Large intestine (tissue), 3 donors: ENCODE measurements around the gene BPIFA3. TPM values are rescaled to one million over a fixed set of nuclear protein-coding genes. Genes with fewer than 3 reads are reported as not detected.

ENCODE experiments used
- DNase-seq, 2 donors: peaks; one replicate each; pipeline versions ENCODE4 v3.0.0 to v3.0.0-alpha.2; 2013
- H3K27ac ChIP-seq: one replicate; pipeline ENCODE4 v1.5.1; 2013; ENCODE audit warnings: low read length
- H3K27me3 ChIP-seq: 2 replicates; pipeline ENCODE4 v1.6.1; 2013; ENCODE audit warnings: low read length; ENCODE audit not compliant: control insufficient read depth, insufficient read depth
- H3K36me3 ChIP-seq: 2 replicates; pipeline ENCODE4 v1.6.1; 2013; ENCODE audit warnings: low read length; ENCODE audit not compliant: control insufficient read depth, insufficient read depth
- H3K4me1 ChIP-seq: one replicate; pipeline ENCODE4 v1.6.1; 2013; ENCODE audit warnings: low read length; ENCODE audit not compliant: control insufficient read depth, insufficient read depth
- H3K4me3 ChIP-seq: one replicate; pipeline ENCODE4 v1.5.1; 2013; ENCODE audit warnings: low read length
- H3K9me3 ChIP-seq: one replicate; pipeline ENCODE4 v1.6.1; 2013; ENCODE audit warnings: mild to moderate bottlenecking, low read depth, low read length, moderate library complexity; ENCODE audit not compliant: control insufficient read depth
- WGBS: methylation state at CpG from one replicate; pipeline ENCODE4 v1.1.5; 2013; ENCODE audit warnings: low lambda C conversion rate; ENCODE audit not compliant: insufficient coverage; 5-methylcytosine and 5-hydroxymethylcytosine counted together
- polyA plus RNA-seq: library from polyadenylated mRNA; unstranded; fragments of 120-200 nt; gene quantifications from one replicate; pipeline ENCODE4 v1.2.1, GENCODE V29; 2013

BPIFA3 gene
- polyA plus RNA-seq, 1 donor = not detected

DNA sequence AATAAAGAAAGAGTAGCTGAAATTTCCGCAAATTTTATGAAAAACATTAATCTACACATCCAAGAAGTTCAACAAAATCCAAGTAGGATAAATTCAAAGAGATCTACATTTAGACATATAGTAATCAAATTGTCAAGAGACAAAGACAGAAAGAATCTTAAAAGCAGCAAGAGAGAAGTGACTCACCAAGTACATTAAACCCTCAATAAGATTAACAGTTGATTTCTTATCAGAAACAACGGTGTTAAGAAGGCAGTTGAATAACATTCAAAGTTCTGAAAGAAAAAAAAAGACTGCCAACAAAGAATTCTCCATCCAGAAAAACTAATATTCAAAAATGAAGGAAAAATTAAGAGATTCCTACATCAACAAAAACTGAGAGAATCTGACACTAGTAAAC is 37.9 kb downstream of the BPIFA3 start:
- no peaks in the 10 kb centered on the region for H3K9me3 ChIP-seq
- WGBS = 58% methylated on average over 2 of the region's 2 CpGs
- no peak for DNase-seq
- no peaks in the 10 kb centered on the region for H3K27me3 ChIP-seq
- no peak overlapping the region for H3K4me3 ChIP-seq
- no peaks in the 10 kb centered on the region for H3K4me1 ChIP-seq
- no peak overlapping the region for H3K27ac ChIP-seq
- no peaks in the 10 kb centered on the region for H3K36me3 ChIP-seq

GRCh38 chr20:33257237-33257636 is 40.1 kb downstream of the BPIFA3 start:
- no peaks in the 10 kb centered on the region for H3K36me3 ChIP-seq
- H3K27ac ChIP-seq = no peak overlapping the region
- no peak overlapping the region for H3K4me3 ChIP-seq
- H3K9me3 ChIP-seq = no peaks in the 10 kb centered on the region
- no peak for DNase-seq
- H3K27me3 ChIP-seq = no peaks in the 10 kb centered on the region
- no peaks in the 10 kb centered on the region for H3K4me1 ChIP-seq
- whole genome bisulfite sequencing = no CpG with 5 or more reads among the region's 5 CpGs

DNA sequence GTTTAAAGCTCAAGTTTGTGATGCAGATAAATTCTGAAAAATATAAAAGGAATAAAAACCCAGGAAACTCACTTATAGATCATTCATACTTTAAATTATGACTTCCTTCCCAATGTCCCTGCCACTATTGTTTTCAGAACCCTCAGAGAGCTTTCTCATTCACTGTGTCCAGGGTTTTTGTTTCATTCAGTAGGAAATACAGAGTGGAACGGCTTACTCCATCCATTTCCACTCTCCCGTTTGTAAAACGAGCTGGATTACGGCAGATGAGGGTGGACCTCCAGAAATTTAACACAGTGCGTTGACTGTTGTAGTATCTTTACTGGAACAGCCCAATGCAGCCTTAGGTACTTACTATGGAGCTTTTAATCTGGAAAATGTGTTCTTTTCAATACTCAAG is 42.2 kb downstream of the BPIFA3 start:
- Histone ChIP-seq H3K36me3 (no peaks in the 10 kb centered on the region), H3K27ac (no peak overlapping the region), H3K4me1 (no peaks in the 10 kb centered on the region), H3K27me3 (no peaks in the 10 kb centered on the region), H3K4me3 (no peak overlapping the region), H3K9me3 (no peaks in the 10 kb centered on the region)
- no CpG with 5 or more reads among the region's 5 CpGs for WGBS
- DNase-seq = no peak

- no peak for DNase-seq
- Histone ChIP-seq H3K9me3 (no peaks in the 10 kb centered on the region), H3K36me3 (no peaks in the 10 kb centered on the region), H3K4me3 (no peak overlapping the region), H3K27ac (no peak overlapping the region), H3K27me3 (no peaks in the 10 kb centered on the region), H3K4me1 (no peaks in the 10 kb centered on the region)
- WGBS = no CpG with 5 or more reads among the region's 4 CpGs
These were observed 44.3 kb downstream of the BPIFA3 start for GRCh38 chr20:33261465-33261864.

- Histone ChIP-seq H3K27me3 (no peaks in the 10 kb centered on the region), H3K9me3 (no peaks in the 10 kb centered on the region), H3K27ac (no peak overlapping the region), H3K4me1 (no peaks in the 10 kb centered on the region), H3K4me3 (no peak overlapping the region), H3K36me3 (no peaks in the 10 kb centered on the region)
- peak; percentile 34 to 43 for DNase-seq
- no CpG with 5 or more reads among the region's 5 CpGs for WGBS
These were observed 45.5 kb downstream of the BPIFA3 start for GRCh38 chr20:33262658-33263065.

DNA sequence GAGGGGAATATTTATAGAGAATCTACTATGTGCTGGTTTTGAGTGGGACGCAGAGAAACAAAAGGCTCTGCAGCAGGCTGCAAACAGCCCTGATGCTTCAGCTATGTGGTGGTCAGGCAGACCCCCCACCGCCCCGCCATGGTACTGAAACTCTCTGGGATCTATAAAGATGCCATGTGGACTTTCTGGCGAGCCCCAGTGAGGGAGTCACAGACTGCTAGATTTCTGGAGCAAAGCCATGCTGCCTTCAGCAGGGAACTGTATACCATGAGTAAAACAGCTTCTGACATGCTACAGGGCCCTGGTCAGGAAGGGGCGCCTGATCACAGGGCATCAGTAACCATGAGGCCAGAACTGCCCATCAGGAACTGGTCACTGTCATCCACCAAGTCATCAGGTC is 46.6 kb downstream of the BPIFA3 start:
- no peak for DNase-seq
- Histone ChIP-seq H3K4me1 (no peaks in the 10 kb centered on the region), H3K27ac (no peak overlapping the region), H3K27me3 (no peaks in the 10 kb centered on the region), H3K9me3 (no peaks in the 10 kb centered on the region), H3K4me3 (no peak overlapping the region), H3K36me3 (no peaks in the 10 kb centered on the region)
- whole genome bisulfite sequencing = no CpG with 5 or more reads among the region's 5 CpGs

DNA sequence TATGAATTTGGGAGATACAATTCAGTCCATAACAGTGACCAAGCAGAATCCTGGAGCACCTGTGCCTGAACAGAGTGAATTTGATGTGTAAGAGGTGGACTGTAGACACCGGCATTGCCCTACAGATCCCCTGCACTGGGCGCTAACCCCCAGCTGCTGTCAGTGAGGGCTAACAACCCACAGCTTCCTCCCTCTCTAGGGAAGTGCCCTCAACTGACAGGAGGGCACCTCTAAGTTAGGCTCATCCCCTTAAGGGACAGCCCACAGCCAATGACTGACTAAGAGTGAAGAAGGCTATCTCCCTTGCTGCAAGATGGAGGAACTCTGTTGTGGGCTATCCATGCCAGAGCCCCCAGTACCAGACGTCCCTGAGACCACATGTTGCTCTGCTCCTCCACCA is 50.5 kb downstream of the BPIFA3 start:
- DNase-seq = no peak
- no peak overlapping the region for H3K27ac ChIP-seq
- no peaks in the 10 kb centered on the region for H3K36me3 ChIP-seq
- no peak overlapping the region for H3K4me3 ChIP-seq
- H3K27me3 ChIP-seq = no peaks in the 10 kb centered on the region
- H3K4me1 ChIP-seq = no peaks in the 10 kb centered on the region
- H3K9me3 ChIP-seq = no peaks in the 10 kb centered on the region
- no CpG with 5 or more reads among the region's 3 CpGs for WGBS

- WGBS = 96% methylated on average over 4 of the region's 10 CpGs
These were observed 55.2 kb downstream of the BPIFA3 start for GRCh38 chr20:33272155-33272873.

DNA sequence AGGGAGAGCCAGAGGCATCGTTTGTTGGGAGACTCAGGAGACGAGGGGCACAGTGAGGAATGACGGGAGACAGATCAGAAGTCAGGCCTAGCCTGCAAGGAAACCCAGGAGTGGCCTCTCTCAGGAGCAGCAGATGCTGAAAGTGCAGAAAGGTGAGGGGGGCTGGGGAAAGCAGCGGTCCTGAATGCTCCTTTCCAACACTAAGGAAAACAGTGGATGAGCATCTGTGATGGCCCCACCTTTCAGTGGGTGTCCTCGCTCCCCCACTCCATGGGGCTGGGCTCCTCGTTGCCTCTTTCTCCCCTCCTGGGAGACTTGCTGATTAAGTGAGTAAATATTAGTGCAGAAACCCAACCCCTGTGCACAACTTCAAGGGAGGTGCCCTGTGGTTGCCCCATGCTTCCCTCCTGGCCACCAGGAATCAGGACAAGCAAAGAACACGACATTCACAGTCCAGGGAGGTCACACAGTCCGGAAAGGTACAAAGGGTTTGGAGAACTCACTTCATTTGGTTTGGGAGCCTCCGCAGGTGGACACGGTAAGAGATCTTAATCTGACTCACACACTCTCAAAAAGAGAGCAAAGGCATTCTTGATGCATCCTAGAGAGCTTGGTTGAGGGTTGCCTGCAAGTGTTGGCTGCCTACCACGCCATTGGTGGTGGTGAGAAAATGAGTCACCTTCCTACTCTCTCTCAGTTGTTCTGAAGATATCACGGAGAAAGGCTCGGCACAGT is 56.1 kb downstream of the BPIFA3 start:
- WGBS = 81% methylated on average over 3 of the region's 13 CpGs
- H3K27me3 ChIP-seq = peaks cover 13% of the 10 kb centered on the region
- no peak overlapping the region for H3K27ac ChIP-seq
- H3K36me3 ChIP-seq = no peaks in the 10 kb centered on the region
- DNase-seq = no peak
- no peaks in the 10 kb centered on the region for H3K4me1 ChIP-seq
- no peak overlapping the region for H3K4me3 ChIP-seq
- no peaks in the 10 kb centered on the region for H3K9me3 ChIP-seq

More at GRCh38 chr20:33272155-33272873, 55.2 kb downstream of the BPIFA3 start:
- no peaks in the 10 kb centered on the region for H3K9me3 ChIP-seq
- H3K36me3 ChIP-seq = no peaks in the 10 kb centered on the region
- H3K4me1 ChIP-seq = no peaks in the 10 kb centered on the region
- no peak overlapping the region for H3K4me3 ChIP-seq
- DNase-seq = no peak
- peaks cover 4% of the 10 kb centered on the region for H3K27me3 ChIP-seq
- no peak overlapping the region for H3K27ac ChIP-seq

DNA sequence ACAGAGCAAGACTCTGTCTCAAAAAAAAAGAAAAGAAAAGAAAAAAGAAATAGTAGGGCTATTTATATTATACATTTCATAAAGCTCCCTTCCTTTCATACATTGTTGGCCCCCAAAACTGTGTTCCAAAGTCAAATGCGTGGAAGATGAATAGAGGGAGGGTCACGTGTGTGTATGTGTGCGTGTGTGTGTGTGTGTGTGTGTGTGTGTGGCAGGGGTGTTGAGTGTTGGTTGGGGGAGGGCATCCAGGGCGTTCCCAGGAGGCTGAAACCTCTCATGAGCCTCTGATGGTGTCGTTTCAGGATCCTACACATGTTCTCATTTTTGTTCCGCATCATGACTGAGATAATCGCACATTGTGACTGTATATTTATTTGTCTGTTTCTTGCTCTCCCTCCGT is 58.1 kb downstream of the BPIFA3 start:
- no peaks in the 10 kb centered on the region for H3K9me3 ChIP-seq
- H3K27ac ChIP-seq = no peak overlapping the region
- H3K4me3 ChIP-seq = no peak overlapping the region
- no peaks in the 10 kb centered on the region for H3K36me3 ChIP-seq
- H3K27me3 ChIP-seq = peaks cover 19% of the 10 kb centered on the region
- no peak for DNase-seq
- no peaks in the 10 kb centered on the region for H3K4me1 ChIP-seq
- WGBS = no CpG with 5 or more reads among the region's 8 CpGs
